Amniotic stem cell (primary cell): ENCODE results near the gene ERC1.
A peak's percentile ranks its signal among the peaks of the same experiment; 100 is the strongest.

Experiments used
- DNase-seq: peaks from one replicate; lab custom pipeline; 2025; lab: John Stamatoyannopoulos, UW

Gene ERC1

DNA sequence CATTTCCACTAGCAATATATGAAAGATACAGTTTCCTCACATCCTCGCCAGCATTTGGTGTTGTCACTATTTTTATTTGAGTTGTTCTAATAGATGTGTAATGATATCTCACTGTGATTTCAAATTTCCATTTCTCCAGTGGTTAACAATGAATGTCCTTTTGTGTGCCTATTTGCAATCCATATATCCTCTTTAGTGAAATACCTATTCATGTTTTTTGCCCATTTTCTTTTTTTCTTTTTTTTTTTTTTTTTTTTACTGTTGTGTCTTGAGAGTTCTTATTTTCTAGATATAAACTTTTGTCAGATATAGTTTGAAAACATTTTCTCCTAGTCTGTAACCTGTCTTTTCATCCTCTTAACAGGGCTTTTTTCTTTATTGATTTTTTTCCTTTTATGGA lies 524.4 kb downstream of the ERC1 start:
- DNase-seq = no peak

DNA sequence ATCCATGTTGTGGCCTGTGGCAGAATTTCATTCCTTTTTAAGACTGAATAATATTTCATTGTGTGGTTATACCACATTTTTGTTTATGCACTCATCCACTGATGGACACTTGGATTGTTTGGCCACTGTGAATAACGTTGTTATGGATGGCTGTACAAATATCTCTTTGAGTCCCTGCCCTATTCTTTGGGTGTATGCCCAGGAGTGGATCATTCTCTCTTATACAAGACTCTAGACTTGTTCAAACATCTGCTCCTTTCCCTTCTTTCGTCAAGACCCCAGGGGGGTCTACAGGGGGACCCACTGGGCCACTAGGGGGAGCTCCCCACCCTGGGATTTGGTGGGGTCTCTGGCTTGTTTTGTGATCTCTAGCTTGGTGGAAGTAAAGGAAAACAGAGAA lies 526.0 kb downstream of the ERC1 start:
- peak; percentile 53 for DNase-seq

DNA sequence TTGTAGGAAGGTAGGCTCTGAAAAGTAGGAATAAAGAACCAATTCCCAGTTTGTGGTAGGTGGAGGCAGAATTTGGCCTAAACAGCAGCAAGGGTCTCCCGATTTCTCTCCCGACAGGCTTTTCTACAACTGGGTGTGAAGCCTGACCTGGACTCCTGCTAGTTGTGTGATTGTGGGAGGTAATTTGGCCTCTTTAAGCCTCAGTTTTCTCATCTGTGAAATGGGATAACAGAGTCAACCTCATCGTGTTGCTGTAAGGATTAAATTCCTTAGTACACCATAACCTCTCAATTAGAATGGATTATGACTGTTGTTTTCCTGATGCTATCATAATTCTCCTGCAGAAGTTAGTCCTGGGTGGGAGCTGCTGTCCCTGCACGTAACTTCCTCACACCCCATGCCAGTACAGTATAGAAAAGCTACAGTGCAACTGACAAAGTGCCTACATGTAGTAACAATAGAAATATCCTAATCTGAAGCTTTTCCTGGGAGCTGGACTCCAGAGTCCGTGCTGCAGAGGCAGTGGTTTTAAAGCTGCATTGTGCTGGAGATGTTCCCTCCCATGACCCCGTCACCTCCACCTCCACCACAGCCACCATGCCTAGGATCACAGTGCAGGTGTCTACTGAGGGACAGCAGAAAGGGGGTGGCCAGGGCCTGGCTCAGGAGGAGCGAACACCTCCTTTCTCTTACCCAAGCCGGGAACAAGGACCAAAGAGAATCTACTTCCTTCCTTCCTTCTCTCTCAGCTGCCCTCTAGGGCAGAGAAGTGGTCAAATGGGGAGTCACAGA lies 526.9 kb downstream of the ERC1 start:
- no peak for DNase-seq

DNA sequence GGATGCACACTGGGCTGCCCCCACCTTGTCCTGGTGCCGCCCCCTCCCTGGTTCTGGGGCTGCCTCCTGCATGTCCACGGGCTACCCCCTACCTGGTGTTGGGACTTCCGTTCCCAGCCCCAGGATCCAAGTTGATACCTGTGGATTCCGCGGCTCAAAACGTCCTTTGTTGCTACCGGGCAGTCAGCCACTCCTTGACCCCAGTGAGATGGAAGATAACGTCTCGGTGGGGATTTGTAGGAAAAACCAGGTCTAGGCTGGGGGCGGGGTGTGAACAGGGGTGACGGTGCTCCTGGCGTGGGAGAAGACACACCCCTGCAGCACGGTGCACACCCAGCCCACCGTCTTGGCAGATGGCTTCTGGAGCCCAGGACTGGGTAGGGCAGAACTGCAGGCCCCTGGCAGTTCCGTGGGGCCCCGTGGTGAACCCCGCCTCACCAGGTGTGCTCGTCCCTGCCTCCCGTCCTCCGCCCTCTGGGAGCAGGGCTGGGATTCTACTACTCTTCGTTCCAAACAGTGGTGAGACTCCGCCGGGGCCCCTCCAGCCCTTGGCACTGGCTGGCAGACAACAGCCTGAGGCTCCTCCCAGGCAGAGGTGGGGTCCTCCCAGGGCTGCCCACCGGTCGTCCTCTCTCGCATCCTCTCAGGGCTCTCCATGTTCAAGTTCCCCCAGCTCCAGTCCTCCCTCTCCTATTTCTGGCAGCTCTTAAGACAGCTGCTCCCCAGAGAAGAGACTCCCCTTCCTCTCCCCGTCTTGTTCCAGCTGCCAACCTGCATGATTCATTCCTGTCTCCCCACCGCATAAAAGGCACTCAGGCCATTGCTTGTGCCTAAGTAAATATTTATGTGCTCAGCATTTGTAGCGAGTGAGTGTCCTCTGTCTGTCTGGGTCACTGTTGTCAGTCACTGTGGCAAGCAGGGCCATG lies 527.8 kb downstream of the ERC1 start:
- DNase-seq = peak; percentile 36

DNA sequence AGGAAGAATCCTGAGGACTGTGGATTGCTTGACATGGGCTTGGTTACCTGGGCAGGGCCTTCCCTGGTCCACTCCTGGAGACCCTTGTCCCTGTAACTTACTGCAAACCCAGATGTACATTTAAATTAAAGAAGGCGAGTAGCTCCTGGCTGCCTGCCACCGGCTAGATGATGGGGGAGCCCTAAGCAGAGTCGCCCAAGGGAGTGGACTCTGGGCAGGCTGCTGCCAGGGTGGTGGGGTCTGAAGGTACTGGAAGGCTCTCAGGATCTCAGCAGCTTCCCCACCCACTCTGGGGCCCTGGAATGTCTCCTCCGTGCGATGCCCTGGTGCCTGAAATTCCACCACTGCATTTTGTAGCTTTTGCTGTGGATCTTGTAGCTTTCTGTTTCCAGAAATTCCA lies 528.6 kb downstream of the ERC1 start:
- DNase-seq = no peak

DNA sequence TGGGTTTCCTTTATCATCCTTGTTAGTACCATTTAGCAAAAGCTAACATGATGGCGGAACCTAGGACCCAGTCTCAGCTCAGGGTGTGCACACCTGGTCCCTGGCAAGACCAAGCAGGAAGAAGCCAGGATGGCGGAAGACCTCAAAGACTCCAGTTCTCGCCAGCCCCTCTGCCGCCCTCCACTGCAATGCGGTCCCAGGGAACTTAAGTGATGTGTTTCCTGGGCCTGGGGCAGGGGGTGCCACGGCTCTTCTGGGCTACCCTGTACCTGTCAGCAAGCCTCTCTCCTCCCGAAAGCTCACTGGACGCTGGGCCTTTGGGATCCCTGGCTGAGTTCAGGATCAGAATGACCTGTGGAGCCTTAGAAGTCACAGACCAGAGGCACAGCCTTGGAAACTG lies 532.0 kb downstream of the ERC1 start:
- DNase-seq = no peak

DNA sequence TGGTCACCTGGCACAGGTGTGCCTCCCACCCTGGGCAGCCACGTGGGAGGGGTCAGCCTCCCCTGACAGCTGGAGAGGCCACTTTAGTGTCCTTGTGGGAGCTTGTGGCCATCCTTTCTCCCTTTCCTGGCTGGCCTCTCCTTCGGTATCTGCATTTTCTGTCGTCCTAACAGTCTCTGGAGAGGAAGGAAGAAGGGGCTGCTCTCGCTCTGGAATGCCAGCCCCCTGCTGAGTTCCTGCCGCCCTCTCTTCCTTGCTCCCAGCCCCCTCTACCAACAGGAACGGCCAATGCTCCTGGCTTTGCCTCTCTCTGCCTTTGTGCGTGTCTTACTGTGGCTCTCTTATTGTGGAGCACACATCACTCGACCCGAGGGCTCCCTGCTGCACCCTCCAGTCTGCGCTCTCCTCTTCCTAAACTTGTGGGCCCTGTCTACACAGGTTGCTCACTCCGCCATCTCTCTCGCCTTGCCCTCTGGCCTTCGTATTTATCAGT lies 532.6 kb downstream of the ERC1 start:
- DNase-seq = no peak

DNA sequence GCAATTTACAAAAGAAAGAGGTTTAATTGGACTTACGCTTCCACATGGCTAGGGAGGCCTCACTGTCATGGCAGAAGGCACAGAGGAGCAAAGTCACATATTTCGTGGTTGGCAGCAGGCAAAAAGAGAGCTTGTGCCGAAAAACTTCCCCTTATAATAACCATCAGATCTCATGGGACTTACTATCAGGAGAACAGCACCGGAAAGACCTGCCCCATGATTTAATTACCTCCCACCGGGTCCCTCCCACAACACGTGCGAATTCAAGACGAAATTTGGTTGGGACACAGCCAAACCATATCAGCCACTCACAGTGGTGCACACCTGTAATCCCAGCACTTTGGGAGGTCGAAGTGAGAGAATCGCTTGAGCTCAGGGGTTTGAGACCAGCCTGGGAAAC lies 534.8 kb downstream of the ERC1 start:
- DNase-seq = no peak

DNA sequence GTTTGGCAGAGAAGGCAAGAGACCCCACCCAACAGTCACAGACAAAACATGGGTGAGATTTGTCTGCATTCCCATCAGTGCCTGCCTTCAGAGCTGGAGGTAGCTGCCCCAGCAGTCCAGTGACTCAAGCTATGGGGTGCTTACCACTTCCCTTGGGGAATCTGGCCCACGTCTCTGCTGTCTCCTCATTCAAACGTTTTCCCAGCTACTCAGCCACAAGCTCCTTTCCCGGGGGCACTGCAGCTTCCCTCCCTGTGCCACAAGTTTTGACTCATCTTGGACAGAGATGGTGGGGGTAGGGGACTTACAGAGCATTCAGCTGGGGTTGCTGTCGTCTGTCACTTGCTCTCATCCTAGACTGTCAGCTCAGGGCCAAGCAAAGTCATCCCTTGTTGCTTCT lies 536.8 kb downstream of the ERC1 start:
- peak; percentile 55 for DNase-seq

DNA sequence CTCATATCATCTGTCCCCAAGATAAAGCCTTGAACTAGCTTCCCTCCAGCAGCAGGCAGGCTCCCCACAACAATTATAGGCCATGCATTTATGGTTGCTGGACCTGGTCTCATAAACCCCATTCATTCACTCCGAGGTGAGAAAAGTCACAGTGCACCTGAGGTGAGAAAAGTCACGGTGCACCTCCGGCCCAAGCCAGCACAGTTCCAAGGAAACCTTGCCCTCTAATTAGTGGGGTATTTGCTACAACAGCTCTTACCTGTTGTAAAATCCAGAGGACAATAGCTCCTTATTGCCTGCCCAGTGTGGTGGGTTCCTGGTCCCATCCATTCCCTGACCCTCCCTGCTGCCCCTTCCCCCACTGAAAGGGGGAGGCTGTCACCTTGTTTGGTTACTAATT lies 537.8 kb downstream of the ERC1 start:
- no peak for DNase-seq

DNA sequence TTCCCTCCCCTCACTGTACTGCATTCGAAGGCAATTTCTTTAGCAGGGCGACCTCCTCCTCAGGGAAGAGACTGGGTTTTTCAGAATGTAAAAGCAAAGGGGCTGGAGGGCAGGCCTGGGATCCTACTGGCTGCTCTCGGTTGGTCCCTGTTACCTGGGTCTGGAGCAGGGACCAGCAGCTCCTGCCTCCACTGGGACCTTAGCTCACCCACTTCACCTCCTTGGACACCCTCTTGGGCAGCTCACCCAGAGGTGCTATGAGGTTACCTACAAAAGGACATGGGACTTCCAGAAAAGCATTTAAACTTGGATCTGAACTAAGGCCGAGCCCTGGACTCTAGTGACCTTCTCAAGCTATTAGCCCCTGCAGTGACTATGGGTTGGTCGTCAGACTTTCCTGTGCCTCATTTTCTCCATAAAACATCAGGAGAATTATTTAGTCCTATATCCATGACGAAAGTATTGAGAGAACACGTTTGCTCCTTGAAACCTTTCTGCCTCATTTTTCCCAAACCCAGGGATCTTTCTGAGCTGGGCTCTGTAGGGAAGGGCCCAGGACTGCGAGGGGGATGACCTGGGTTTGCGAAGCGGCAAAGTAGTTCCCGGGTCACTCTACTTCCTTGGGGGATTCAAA lies 538.3 kb downstream of the ERC1 start:
- no peak for DNase-seq

DNA sequence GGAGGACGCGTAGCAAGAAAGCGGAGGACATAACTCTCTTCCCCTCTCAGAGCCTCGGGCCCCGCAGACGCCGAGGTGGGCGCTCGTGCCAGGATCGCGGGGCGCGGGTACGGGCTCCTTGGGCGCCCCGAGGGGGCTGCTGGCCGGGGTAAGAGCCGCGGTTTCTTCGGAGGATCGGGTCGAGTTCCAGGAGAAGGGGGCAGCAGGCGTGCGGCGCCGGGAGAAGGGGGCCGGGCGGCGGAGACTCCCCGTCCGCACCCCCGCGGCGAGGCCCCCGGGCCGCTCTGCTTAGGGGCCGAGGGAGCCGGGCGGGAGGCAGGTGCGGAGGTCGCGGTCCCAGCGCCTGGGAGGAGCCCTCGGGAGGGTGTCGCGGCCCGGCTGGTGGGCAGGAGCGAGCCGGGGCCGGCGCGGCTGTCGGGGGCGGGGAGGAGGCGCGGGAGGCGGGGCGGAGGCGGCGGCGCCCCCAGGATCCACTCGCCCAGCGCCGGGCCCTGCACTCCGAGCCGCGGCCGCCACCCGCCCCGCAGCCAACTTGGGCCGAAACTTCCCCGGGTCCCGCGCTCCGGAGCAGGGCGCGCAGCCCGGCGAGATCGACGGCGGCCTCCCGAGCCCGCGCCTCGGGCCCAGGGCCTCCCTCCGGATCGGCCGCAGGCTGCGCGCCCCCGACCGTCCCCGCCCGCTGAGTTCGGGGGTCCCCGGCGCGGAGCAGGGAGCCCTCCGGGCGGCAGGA lies 539.0 kb downstream of the ERC1 start:
- no peak for DNase-seq

DNA sequence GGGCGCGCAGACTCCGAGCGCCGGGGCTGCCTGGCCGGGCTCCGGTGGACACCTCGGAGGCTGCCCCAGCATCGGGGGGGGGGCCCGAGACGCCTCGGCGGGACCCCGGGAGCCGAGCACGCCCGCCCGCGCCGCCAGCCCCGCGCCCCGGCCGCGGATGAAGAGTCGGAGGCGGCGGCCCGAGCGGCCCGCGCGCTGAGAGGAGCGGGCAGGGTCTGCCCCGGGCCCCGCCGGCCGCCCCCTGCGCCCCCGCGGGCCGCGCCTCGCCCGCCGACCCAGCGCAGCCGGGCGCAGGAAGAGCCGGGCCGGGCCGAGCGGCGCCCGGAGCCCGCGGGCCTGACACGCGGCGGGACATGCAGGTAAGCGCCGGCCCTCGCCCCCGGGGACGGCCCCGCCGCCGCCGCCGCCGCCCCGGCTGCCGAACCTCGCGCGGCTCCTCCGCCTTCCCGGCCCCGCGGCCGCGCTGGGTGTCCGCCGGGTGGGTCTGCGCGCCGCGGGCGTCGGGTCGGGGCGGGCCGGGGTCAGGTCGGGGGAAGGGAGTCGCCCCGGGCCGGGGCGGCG lies 539.6 kb downstream of the ERC1 start:
- no peak for DNase-seq

DNA sequence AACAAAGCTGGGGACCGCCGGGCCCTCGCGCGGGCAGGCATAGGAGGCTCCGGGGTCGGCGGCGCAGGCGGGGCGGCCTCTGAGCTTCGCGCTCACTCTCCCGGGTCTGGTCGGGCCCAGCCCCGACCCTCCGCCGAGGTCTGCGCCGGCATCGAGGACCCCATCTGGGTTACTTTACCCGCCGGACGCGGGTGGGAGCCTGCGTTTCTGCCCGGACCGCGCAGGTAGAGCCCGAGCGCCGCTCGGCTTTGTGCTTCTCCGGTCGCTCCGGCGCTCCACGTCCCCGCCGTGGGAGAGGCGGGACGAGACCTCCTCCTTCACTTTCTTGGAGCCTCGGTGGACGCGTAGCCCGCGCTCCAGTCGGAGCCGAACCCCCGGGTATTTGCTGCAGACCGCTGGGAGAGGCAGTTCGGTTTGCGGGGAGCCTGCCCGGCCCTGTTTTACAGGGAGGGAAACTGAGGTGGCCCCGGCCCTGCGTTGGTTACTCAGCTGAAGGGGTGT lies 540.2 kb downstream of the ERC1 start:
- DNase-seq = no peak

DNA sequence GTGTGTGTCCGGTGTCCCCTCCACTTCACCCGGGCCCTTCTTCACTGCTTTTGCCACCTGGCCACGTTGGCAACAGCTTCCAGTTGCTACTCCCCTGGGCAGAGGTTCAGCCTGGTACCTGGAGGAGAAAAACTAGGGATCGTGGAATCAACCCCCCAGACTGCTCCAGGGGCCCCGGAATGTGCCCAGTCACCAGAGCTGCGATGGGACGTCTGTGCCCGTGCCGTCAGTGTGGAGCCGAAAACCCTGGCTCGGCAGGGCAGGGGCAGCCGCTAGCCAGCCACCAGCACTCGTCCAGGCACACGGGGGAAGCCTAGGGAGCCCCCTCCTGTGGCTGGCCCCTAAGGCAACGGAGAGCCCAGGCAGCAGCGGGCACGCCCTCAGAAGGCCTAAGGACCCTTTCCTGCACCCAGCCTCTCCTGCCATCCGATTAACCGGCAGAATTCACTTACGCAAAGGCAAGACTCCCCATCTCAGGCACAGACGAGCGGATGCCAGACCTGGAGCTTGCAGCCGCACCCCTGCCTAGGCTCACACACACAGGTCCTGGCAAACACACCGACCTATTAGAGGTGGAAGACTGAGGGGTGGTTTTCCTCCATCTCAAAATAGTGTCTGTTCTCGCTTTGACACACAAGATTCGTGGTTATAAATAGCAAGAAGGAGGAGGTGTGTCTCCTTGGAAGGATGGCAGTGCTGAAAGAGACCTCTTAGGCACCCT lies 540.8 kb downstream of the ERC1 start:
- no peak for DNase-seq

DNA sequence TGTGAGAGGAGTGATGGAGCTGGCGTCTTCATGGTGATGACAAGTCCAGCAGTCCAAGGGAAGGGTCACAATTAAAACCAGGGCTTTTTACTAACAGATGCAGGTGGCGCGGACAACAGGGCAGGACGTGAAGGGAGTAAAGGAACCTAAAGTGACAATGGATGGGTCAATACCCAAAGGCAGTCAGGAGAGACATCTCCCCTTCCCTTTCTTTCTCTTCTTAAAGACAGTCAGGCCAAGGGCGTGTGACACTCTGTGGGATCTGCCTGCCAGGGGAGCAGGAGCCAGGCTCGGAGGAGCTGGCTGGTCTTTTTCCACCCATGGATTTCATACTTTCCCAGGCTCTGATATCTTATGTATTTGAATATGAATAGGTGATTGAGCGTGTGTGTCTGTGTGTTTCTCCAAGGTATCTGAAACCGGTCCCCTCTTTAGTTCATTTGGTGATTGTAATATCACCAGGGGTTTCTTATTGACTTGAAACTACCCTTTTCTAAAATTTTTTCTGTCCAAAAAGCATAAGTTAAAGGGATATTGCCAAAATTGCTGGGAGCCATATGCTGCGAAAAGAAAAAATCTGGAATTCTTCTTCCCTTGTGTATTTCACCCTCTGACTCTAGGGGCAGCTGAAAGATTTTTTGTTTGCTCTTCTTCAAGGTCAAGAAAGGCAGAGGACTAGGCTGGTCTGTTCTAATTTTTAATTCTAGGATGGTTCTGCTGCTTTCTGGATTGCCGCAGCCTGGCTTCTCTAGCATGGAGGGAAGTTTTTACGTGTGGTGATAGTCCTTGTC lies 541.5 kb downstream of the ERC1 start:
- no peak for DNase-seq

DNA sequence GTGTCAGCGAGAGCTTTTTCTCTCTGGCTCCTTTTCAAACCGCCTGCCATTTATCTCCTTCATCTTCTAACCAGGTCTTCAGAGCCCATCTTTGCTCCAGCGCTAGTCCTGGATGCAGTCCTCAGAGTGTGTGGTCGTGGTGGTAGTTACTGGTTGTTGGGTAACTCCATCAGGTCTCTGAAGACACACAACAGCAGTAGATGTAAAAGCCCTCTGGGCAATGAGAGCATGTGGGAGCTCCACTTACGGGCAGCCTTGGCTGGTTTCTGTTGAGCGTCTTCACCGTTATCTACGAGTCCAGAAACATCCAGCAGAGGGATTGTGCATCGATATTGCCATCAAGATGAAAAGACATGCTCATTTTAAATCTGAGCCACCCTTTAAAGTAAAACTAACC lies 542.2 kb downstream of the ERC1 start:
- DNase-seq = no peak

DNA sequence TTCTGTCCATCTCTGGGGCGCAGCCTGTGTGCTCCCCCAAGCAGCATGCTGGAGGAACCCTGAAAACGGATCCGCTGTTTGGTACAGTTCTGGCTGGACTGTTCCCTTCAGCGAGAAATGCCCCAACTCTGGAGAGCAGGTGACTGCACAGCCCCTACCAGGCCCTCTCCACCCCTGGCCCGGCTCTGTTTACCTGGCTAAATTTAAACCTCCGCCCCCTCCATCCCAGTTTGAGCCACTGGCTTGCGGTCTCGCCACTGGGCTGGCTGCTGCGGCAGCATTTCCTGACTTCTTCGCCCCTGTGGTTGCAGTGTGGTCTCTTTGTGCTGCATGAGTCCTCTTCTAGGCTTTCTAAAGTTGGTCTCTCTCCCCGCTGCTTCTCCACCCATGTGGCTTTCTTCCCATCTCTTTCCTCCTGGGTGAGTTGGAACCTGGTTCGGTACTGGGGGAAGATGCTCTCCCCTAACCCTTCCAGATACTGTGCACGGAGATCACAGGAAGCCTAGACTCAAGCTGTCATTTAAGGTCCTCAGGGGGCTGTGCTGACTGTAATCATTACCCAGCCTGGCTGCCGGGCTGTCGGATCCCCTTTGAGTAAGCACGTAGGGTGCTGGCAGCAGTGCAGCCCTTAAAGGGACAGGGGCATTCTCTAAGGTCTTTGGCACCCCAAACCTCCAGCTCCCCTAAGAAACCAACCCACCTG lies 542.7 kb downstream of the ERC1 start:
- DNase-seq = no peak

DNA sequence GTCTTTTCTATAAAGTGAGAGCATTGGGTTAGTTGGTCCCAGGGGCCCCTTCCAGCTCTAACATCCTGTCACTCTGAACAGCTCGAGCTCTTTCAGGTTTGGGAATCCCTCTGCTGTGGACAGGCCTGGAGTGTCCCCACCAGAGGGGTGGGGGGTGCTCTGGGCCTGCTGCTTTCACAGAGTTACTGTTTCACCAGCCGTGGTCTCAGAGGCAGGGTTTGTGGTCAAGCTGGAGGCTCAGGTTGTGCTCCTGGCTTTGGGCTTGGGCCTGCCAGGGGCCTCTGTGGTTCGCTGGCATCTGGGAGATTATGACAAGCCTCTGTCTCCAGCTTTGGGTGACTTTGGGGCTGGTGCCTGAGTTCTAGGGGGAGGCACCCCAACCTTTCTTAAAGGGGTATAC lies 543.7 kb downstream of the ERC1 start:
- DNase-seq = no peak
